ENCODE results near the gene CCNB2. TPM values are rescaled to one million over a fixed set of nuclear protein-coding genes. Genes with fewer than 3 reads are reported as not detected.

Gene CCNB2
- total and polyA plus RNA-seq, 2 donors (not counting 3 experiments of a cell fraction or from before 2014, with no cell fraction given): 55.9 to 65.2 TPM

GRCh38 chr15:59168536-59168935 is 63.6 kb downstream of the CCNB2 start:
- Histone ChIP-seq H3K79me2 (ENCODE audit: control insufficient read depth, insufficient read depth, low read length) (no peaks in the 10 kb centered on the region), H3K36me3 (ENCODE audit: control insufficient read depth in 2 of 2, extremely low read depth in 1 of 2, insufficient read depth in 2 of 2, low read length in 2 of 2) (peaks cover 6 to 7% of the 10 kb centered on the region in 2 experiments), H3K4me1 (ENCODE audit: control insufficient read depth, extremely low read depth, insufficient read depth, low read length) (peaks cover 48% of the 10 kb centered on the region), H3K4me2 (ENCODE audit: insufficient read depth, low read length) (peak overlapping the region; percentile 18), H3K9me3 (replicated peaks; ENCODE audit: control insufficient read depth, insufficient read depth, low read length) (no peaks in the 10 kb centered on the region), H3K27ac (ENCODE audit: insufficient read depth, low read depth, low read length) (peak overlapping the region; percentile 75), H4K20me1 (replicated peaks; ENCODE audit: control insufficient read depth, extremely low read depth, insufficient read depth, low read length) (no peaks in the 10 kb centered on the region), H3K4me3 (replicated peaks in 1 of 3; ENCODE audit: insufficient read depth in 1 of 3, low read depth in 1 of 3, low read length in 3 of 3) (no peak overlapping the region), H3K27me3 (ENCODE audit: control insufficient read depth in 2 of 2, insufficient read depth in 2 of 2, low read length in 2 of 2) (no peaks in the 10 kb centered on the region), H2AFZ (ENCODE audit: low read depth, low read length) (no peak overlapping the region), H3K9me1 (replicated peaks; ENCODE audit: control insufficient read depth, extremely low read depth, insufficient read depth, low read length) (no peaks in the 10 kb centered on the region), H3K9ac (replicated peaks; ENCODE audit: extremely low read depth, insufficient read depth, low read length) (no peak overlapping the region)
- BruUV-seq (replicated peaks): no TSS peak
- peak; percentile 50 for DNase-seq (ENCODE audit: low read depth, low spot score)
- ChIA-PET POLR2A (no interaction called here), CTCF (interaction anchor here (2.0 kb wide), 1 partner anchor 325 kb away, joined by 6 read pairs; no protein-coding TSS in a partner anchor)
- intact Hi-C loops (cut with micrococcal nuclease) (no loop called here), dilution Hi-C loops (cut with MboI; ENCODE audit: extremely low pct_ligation_motif_present, low sequenced_read_pairs) (no loop called here)
- FAIRE-seq: peak; percentile 82
- TF ChIP-seq FOS (IDR thresholded peaks at IDR 0.05; ENCODE audit: borderline replicate concordance, insufficient read depth, low read length) (peak; percentile 65), CTCF (IDR thresholded peaks at IDR 0.05; ENCODE audit: extremely low read depth in 1 of 2, insufficient read depth in 1 of 2, low read depth in 1 of 2, low read length in 2 of 2) (no peak), EZH2 (IDR thresholded peaks at IDR 0.05; ENCODE audit: borderline replicate concordance, low read depth, low read length, severe bottlenecking) (no peak), MYC (IDR thresholded peaks at IDR 0.05; ENCODE audit: low read depth, low read length) (no peak), MAX (IDR thresholded peaks at IDR 0.05; ENCODE audit: insufficient read depth, insufficient read length) (no peak), POLR2A (IDR thresholded peaks at IDR 0.05; ENCODE audit: low read depth, low read length) (peak; percentile 15), POLR2AphosphoS5 (IDR thresholded peaks at IDR 0.05; ENCODE audit: insufficient read depth, low read depth, low read length) (peak; percentile 38), JUN (IDR thresholded peaks at IDR 0.05; ENCODE audit: borderline replicate concordance, insufficient read depth, insufficient read length, low read depth) (peak; percentile 40), GATA2 (IDR thresholded peaks at IDR 0.05; ENCODE audit: insufficient read depth, insufficient read length, low read depth, low read length) (no peak)

Data from endothelial cell of umbilical vein (primary cell).